ENCODE data around the gene HEATR5A.

Gene HEATR5A

GRCh38 chr14:31419967-31420318 is 407 bp downstream of the HEATR5A start:
- H3K27ac ChIP-seq = peak overlapping the region; percentile 69
- no peak for TF ChIP-seq CTCF (conservative IDR thresholded peaks at IDR 0.05)

GRCh38 chr14:31419179-31419966 is 977 bp downstream of the HEATR5A start:
- H3K27ac ChIP-seq = peak overlapping the region; percentile 69
- no peak for TF ChIP-seq CTCF (conservative IDR thresholded peaks at IDR 0.05)

GRCh38 chr14:31418440-31418839 is 1.9 kb downstream of the HEATR5A start:
- no peak for TF ChIP-seq CTCF (conservative IDR thresholded peaks at IDR 0.05)
- peak overlapping the region; percentile 69 for H3K27ac ChIP-seq

- no peak overlapping the region for H3K27ac ChIP-seq
- no peak for TF ChIP-seq CTCF (conservative IDR thresholded peaks at IDR 0.05)
Observed at GRCh38 chr14:31414190-31414833, 6.0 kb downstream of the HEATR5A start.

GRCh38 chr14:31411218-31411727 is 9.1 kb downstream of the HEATR5A start:
- TF ChIP-seq CTCF (conservative IDR thresholded peaks at IDR 0.05) = no peak
- H3K27ac ChIP-seq = no peak overlapping the region

GRCh38 chr14:31410048-31410650 is 10.2 kb downstream of the HEATR5A start:
- no peak for TF ChIP-seq CTCF (conservative IDR thresholded peaks at IDR 0.05)
- H3K27ac ChIP-seq = no peak overlapping the region

- TF ChIP-seq CTCF (conservative IDR thresholded peaks at IDR 0.05) = no peak
- H3K27ac ChIP-seq = no peak overlapping the region
Observed at GRCh38 chr14:31408421-31408820, 11.9 kb downstream of the HEATR5A start.

Data from VCaP (cell line).